Cortex of kidney (tissue), 1 donor: ENCODE results near the gene NTHL1.
"Not testable (repeated sequence)": the region's sequence is repeated elsewhere in the genome, so short reads cannot be mapped to it uniquely, and the experiment has no call there.

ENCODE experiments used
- DNase-seq: peaks from one replicate; lab custom pipeline; 2025; lab: John Stamatoyannopoulos, UW

NTHL1 gene

DNA sequence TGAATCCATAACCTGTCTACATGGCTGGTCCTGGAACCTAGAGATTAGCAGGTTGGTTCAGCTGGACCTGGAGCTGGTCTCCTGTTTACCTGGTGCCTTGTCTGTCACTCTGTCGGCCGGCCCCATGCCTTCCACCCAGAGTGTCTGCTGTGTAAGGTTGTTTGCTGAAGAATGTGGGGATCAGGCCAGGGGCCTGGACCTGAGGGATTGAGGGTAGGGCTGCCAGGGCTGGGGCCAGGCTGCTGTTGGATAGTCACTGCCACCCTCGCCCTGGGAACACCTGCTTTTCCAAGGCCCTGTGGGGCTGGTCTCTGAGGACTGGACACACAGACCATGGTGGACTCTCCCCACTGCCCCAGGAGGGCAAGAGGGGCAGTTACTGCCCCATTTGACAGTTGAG is 19.5 kb downstream of the NTHL1 start:
- DNase-seq = no peak

DNA sequence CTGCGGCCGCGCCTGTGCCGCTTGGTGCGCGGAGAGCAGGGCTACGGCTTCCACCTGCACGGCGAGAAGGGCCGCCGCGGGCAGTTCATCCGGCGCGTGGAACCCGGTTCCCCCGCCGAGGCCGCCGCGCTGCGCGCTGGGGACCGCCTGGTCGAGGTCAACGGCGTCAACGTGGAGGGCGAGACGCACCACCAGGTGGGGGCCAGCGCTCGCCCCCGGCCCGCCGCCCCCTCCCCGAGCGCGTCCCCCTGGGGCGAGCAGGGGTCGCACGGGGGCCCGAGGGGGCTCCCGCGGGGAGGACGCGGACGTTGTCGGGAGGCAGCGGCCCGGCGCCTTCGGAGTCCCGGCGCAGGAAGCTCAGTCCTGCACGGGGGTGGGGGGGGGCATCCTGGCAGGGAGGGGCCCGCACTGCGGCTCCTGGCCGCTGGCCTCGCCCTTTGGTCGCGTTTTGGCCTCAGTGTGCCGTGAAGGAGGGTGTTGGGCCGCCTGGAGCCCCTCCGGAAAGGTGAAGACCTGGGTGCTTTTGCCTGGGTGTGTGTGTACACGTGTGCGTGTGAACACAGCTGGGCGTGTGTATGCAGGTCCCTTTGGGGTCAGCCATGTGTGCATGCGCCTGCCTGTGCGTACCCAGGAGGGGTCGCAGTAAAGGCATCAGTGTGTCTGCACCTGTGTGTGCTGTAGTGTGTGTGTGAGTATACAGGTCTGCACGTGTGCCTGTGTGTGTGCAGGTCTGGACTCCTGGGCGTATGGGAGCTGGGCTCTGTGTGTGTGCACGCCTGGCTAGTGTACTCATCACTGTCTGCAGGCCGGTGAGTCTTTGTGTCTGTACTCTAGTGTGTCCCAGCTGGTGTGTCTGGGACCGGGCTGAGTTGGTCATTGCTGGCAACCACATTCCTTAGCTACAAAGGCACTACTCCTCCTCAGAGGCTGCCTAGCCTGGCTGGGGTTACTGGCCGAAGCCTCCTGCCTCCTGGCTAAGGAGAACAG is 20.3 kb downstream of the NTHL1 start:
- DNase-seq = no peak

- no peak for DNase-seq
Observed at GRCh38 chr16:2026461-2027023, 21.1 kb downstream of the NTHL1 start, which contains the start of gene NHERF2. TSS of gene NHERF2 (plus strand) at chr16:2026902. CDS start at chr16:2027006, 104 bp downstream.

DNA sequence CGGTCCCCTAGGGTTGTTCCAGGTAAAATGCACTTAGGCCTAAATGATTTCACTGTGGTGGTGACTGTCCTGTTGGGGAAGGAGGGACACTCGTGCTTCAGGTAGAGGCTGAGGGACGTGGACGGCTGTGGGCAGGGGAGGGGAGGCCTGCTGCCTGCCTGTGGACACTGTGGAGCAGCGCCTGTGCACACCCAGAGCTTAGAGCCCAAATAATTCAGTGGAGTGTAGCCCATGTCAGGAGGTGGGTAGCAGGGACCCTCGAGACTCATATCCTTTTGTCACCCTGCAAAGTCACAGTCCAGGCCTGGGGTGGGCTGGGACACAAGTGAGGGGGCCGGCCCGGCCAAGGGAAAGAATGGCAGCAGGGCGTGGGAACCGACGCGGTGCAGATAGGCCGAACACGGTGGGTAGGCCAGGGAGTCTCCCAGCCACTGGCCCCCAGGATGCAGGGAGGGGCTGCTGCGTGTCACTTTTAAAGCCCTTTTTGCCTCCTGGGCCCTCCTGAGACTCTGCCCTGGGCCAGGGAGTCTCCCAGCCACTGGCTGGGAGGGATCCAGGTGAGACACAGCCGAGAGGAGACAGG is 21.7 kb downstream of the NTHL1 start:
- DNase-seq = no peak

GRCh38 chr16:2025251-2025650 is 22.4 kb downstream of the NTHL1 start:
- DNase-seq = no peak

DNA sequence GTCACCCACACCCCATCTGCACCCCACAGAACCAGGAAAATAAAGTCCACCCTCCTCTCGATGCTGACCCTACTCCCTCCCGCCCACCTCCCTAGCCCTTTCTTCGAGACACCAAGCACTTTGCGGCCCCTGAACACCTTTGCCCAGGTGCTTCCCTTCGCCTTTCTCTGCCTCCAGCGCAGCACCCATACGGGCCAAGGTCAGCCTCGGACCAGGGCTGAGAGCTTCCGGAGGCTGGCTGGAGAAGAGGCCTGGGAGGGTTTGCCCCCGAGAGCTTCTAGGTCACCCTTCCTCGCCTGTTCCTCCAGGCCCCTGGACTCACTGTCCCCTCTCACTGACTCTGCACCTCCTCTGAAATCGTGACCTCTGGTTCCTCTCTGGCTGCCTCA is 23.6 kb downstream of the NTHL1 start:
- no peak for DNase-seq

GRCh38 chr16:2023092-2024031 is 24.3 kb downstream of the NTHL1 start:
- no peak for DNase-seq

DNA sequence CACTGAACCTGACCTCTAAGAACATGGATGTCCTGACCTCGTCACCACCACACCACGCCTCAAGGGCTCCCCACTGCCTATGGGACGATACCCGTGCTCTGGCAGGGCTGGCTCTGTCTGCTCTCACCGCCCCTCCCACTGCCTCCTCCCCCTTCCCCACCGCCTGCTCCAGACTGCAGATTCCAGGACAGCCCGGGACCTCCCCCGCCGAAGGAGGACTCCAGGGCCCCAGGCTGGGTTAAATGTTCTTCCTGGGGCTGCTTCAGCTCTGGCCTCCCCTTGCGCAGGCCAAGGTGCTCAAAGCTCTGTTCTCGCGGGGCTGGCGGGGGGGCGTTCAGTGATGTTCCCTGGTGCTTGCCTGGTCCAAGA is 24.9 kb downstream of the NTHL1 start:
- no peak for DNase-seq

- no peak for DNase-seq
Observed at GRCh38 chr16:2019921-2020831, 27.5 kb downstream of the NTHL1 start.

DNA sequence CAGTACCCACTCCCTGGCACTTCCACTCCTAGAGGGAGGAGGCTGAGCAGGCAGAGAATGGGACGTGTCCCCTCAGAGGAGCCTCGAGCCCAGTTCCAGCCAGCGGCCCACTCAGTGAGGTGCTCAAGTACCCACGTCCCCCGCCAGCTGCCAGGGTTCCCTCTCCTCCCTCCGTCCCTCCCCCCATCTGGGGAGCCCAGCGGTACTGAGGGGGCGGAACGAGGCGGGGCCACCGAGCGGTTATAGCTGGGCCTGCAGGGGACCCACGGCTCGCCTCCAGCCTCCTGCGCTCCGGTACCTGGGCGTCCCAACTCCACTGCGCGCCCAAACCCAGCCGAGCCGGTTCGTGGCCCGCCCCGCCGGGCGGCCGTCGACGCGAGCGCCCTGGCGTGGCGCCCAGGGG is 28.1 kb downstream of the NTHL1 start, which contains the start of gene NPW:
TSS of gene NPW (plus strand) at position 268 of the 403 bp plus-strand sequence.
- no peak for DNase-seq

GRCh38 chr16:2016407-2016922 is 31.2 kb downstream of the NTHL1 start:
- DNase-seq = no peak

DNA sequence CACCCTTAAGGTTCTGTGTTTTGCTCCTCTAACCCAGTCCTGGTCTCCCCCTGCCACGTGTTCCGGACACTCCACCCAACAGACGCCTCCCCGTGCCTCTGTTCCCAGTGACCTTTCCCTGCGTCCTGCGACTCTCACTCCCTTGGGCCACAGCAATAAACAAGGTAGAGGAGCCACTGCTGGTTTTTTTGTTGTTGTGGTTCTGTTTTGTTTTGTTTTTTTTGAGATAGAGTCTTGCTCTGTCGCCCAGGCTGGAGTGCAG is 31.8 kb downstream of the NTHL1 start:
- DNase-seq = no peak

GRCh38 chr16:2015117-2015946 is 32.3 kb downstream of the NTHL1 start:
- DNase-seq = no peak

DNA sequence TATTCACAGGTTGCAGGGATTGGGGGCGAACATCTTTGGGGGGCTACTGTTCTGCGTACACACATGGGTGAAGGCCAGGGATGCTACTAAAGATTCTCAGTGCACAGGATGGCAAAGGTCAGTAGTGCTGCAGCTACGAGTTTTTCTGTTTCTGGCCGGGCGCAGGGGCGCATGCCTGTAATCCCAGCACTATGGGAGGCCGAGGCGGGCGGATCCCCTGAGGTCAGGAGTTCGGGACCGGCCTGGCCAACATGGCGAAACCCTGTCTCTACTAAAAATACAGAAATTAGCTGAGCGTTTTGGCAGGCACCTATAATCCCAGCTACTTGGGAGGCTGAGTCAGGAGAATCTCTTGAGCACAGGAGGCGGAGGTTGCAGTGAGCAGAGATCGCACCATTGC is 34.1 kb downstream of the NTHL1 start:
- no peak for DNase-seq

GRCh38 chr16:2011726-2012125 is 35.9 kb downstream of the NTHL1 start:
- not testable (repeated sequence) for DNase-seq

DNA sequence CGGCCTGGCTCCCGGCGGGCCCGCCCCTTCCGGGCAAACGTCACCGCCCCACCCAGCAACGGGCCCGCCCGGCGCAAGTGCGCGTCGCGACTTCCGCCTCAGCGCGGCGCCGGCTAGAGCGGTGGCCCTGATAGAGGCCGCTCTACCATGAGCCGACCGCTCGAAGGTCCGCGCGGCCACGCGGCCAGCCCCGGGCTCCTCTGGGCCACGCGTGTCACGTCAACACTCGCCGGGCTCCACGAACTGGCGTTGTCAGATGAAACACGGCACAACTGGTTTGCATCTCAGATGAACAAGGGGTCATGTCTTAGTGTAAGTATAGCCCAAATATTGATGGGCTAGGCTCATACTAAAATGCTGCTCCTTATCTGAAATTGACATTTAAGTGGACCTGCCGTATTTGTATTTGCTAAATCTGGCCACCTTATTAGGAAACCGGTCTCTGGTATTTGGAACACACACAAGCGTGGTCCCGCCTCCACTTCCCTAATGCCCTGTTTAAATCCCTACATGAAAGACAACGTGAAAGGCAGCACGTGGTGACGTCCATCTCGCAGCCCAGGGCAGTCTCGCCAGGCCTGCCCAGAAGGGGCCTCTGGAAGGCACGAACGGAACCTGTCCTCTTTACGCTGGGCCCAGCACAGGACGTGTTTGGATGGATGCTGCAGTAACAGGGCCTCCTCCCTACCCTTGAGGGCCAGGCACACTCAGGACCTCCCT is 37.7 kb downstream of the NTHL1 start, which contains the start of gene ZNF598:
TSS of gene ZNF598 (minus strand) at position 31 of the 720 bp plus-strand sequence.
- no peak for DNase-seq

GRCh38 chr16:2009164-2009711 is 38.4 kb downstream of the NTHL1 start:
- no peak for DNase-seq

- no peak for DNase-seq
Observed at GRCh38 chr16:2008631-2009163, 38.9 kb downstream of the NTHL1 start.
